NCI-H460 (cell line): ENCODE data around the gene MARS1. TPM values are rescaled to one million over a fixed set of nuclear protein-coding genes. Genes with fewer than 3 reads are reported as not detected.
A peak's percentile ranks its signal among the peaks of the same experiment; 100 is the strongest.

ENCODE experiments used
- DNase-seq: peaks from one replicate; pipeline ENCODE4 v3.0.0-alpha.2; 2016; ENCODE audit warnings: low read depth; ENCODE audit errors: extremely low read depth
- total RNA-seq: library from RNA; depleted of rRNA; stranded (reverse); fragments of >200 nt; shearing (Covaris generic); gene quantifications from 2 replicates; pipeline ENCODE4 v1.2.3, GENCODE V29; 2014

MARS1 gene
- total RNA-seq, 1 experiment from 2014 or later = 346 TPM

- DNase-seq = no peak
These were observed 31.0 kb upstream of the MARS1 start for GRCh38 chr12:57456737-57457490.

DNA sequence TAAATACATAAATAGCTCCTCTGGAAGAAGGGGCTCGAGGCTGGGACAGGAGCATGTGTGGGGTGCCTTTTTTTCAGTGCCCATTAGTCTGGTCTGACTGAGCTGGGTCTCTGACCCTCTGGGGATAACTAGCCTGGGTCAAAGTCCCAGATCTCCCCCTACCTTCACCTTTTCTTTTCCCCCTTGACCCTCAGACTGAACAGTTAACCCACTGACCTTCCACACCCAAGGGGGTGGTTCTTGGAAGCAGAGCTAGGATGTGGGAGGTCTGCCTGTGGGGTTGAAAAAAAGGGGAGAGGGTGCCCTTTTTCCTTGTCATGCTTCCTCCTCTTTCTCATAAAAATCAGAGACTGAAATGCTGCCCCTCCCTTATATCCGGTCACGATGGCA is 29.2 kb upstream of the MARS1 start:
- no peak for DNase-seq

DNA sequence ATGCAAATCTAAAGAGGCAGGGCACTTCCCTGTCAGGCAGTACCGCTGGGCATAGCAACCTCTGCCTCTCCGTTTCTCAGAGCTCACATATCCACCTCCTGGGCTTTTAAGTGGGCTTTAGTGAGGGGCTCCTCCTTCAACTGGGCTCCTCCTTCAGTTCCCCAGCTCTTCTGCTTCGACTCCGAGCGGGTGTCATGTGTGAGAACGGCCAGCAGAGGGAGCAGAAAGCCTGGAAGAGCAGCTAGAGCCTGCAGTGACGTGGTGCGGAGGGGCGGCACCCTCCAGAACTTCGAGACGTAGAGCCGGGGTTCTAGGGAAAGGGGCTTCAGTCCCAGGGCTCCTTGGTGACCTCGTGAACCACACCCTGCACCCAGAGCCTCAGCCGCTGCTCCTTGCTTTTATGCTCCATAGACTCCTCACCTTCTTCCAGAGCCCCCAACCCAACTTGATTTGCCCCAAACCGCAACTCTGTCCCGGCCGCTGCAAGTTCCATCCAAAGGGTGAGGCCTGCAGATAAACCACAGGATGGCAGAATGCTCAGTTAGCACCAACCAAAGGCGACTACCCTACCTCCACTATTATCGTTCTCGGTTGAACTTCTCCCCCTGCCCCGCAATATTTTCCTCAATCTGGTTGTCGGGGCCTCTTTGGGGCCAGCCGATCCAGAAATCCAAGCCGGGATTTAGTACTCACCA is 28.7 kb upstream of the MARS1 start:
- DNase-seq = peak; percentile 94

DNA sequence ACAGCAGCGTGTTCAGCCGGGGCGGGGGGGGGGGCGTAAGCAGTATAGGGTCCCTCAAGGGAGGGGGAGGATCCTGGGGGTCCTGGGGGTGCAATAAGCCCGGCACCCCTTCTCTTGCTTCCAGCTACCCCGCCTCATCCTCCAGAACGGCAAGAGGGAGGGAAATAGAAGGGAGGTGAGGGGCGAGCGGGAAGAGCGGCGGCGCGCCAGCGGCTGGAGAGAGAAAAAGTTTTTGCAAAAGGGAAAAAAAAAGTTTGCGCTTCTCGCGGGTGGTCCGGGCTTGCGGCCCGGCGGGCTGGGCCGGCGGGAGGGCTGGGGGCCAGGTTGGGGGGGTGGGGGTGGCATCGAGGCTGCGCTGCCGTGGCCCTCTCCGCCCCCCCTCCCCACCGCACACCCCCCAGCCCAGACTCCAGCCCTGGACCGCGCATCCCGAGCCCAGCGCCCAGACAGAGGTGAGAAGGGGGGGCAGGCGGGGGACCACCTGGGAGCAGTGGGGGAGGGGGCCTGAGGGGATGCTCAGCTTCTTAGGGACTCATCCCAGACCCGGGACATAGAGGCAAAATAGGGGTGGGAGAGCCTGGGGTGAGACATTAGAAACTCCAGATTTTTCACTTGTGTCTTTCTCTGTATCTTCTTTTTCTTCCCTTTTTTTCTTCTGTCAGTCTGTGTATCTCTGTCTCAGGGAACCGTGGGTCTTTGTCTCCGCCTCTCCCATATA is 28.0 kb upstream of the MARS1 start, which contains the start of gene GLI1:
Gene GLI1, plus strand, starts transcription at position 36 of the 718 bp plus-strand sequence. CDS start 3,907 bp downstream, outside the sequence.
- no peak for DNase-seq

GRCh38 chr12:57460468-57460784 is 27.4 kb upstream of the MARS1 start:
- no peak for DNase-seq

GRCh38 chr12:57460841-57461275 is 27.0 kb upstream of the MARS1 start:
- no peak for DNase-seq

GRCh38 chr12:57461276-57461916 is 26.5 kb upstream of the MARS1 start:
- DNase-seq = peak; percentile 36

DNA sequence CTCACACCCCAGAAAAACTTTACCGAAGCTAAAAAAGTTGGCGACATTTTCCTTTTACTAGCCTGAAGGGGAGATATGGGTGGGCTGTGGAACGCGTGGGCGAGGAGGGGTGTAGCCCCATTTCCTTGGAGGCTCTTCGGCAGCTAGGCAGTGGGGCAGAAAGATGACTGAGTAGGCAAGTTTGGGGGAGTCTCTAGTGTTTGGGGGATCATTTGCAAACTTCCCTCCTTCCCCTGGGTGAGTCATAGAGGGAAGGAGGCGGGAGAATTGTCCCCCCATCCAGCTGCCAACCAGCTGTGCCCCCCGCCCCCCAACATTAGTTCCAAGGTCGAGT is 26.0 kb upstream of the MARS1 start:
- DNase-seq = no peak

DNA sequence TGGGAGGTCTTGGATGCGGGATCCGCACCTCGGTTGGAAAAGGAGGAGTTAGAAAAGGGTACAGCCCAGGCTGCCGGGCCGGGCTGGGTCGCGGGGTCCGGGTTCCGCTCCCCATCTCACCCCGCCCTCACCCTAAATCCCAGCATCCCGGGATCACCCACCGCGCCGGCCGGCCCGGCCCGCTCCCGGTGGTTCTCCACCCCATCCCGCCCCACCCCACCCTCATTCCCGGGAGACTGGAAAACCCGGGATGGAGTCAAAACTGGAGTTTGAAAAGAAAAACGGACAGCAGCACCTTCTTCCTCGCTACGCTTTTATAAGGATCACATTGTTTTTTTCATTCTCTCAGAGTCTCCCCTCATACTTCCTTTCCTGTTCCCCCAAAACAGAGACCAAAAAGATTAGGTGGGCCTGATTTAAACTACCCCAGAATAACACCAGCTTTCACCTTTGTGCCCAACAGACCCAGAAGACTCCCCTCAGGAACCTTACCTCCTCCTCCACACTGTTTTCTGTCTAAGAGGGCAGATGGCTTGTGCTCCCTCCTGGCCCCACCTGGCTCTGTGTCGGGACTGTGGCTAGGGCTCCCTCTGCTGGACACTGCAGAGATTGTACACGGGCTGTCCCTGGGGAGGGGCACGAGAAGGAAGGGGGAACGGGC is 25.5 kb upstream of the MARS1 start:
- peak; percentile 92 for DNase-seq

GRCh38 chr12:57462912-57463253 is 25.0 kb upstream of the MARS1 start:
- no peak for DNase-seq

DNA sequence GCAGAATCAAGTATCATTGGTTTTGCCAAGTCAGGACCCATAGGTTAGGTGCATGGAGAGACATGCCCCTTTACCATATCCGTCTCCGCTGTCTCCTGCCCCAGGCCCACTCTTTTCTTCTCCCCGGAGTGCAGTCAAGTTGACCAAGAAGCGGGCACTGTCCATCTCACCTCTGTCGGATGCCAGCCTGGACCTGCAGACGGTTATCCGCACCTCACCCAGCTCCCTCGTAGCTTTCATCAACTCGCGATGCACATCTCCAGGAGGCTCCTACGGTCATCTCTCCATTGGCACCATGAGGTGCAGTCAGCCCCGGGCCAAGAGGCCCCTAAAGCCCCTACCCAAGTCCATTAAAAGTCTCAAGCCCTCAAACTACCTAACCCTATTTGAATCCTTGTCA is 23.3 kb upstream of the MARS1 start:
- DNase-seq = no peak

DNA sequence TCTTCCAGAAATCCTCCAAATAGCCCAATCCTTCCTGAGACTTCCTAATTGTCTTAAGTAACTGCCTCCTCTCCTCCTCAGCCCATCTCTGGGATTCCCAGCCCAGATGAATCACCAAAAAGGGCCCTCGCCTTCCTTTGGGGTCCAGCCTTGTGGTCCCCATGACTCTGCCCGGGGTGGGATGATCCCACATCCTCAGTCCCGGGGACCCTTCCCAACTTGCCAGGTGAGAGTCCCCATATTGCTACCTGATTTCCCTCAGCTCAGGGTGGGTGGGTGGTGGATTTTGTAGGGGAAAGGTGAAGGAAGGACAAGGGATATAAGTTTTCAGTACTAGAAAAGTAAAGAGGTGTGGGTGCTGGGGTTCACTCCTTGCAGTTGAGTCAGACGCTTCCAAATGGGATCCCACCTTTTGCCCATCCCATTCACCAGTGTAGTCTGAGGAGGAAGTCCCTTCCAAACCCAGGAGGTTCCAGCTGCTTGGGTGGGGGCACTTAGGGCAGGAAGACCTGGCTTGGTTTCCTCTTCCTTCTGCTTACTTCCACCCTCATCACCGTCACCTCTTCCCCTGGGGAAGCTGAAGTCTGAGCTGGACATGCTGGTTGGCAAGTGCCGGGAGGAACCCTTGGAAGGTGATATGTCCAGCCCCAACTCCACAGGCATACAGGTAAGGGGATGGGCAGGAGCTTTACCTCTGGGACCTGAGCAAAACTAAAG is 22.7 kb upstream of the MARS1 start:
- no peak for DNase-seq

- DNase-seq = no peak
These were observed 21.9 kb upstream of the MARS1 start for GRCh38 chr12:57465747-57466505.

DNA sequence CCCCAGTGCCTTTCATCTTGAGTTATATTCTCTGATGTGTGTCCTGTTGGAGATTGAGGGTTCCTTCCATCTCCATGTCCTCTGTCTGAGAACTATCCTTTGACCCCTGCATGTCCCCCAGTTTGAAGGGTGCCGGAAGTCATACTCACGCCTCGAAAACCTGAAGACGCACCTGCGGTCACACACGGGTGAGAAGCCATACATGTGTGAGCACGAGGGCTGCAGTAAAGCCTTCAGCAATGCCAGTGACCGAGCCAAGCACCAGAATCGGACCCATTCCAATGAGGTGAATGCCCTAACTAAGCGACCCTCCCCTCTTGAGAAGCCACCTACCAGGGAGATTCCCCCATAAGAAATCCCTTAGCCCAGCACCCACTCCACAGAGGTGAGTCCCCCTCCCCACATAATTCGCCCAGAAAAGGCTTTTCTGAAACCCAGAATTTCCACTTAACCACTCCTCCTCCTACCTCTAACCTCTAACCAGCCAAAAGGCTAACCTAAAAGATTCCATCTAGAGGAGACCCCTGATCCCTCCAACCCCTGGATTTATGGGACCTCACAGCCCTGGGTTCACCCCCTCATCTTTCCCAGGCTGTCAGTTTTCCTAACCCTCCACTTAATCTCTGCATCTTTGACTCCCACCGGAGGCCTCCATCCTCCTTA is 20.5 kb upstream of the MARS1 start:
- no peak for DNase-seq

- no peak for DNase-seq
These were observed 20.0 kb upstream of the MARS1 start for GRCh38 chr12:57467915-57468314.

GRCh38 chr12:57469296-57470164 is 18.3 kb upstream of the MARS1 start:
- no peak for DNase-seq

DNA sequence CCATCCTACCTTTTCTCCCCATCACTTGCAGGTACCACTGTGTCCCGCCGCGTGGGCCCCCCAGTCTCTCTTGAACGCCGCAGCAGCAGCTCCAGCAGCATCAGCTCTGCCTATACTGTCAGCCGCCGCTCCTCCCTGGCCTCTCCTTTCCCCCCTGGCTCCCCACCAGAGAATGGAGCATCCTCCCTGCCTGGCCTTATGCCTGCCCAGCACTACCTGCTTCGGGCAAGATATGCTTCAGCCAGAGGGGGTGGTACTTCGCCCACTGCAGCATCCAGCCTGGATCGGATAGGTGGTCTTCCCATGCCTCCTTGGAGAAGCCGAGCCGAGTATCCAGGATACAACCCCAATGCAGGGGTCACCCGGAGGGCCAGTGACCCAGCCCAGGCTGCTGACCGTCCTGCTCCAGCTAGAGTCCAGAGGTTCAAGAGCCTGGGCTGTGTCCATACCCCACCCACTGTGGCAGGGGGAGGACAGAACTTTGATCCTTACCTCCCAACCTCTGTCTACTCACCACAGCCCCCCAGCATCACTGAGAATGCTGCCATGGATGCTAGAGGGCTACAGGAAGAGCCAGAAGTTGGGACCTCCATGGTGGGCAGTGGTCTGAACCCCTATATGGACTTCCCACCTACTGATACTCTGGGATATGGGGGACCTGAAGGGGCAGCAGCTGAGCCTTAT is 17.4 kb upstream of the MARS1 start:
- DNase-seq = no peak
